NCI-H1105 treated with DMSO at 0.1 percent for 48 hours (cell line): ENCODE results near the gene GNAI3.
"Not testable (repeated sequence)": the region's sequence is repeated elsewhere in the genome, so short reads cannot be mapped to it uniquely, and the experiment has no call there.

Experiments
- DNase-seq: peaks from one replicate; lab custom pipeline; 2025; lab: John Stamatoyannopoulos, UW

GNAI3 gene

GRCh38 chr1:109660691-109661026, 112.2 kb downstream of the GNAI3 start:
- DNase-seq, result not testable (repeated sequence)

- no peak for DNase-seq
Measured at GRCh38 chr1:109661391-109661790, 113.0 kb downstream of the GNAI3 start.

DNA sequence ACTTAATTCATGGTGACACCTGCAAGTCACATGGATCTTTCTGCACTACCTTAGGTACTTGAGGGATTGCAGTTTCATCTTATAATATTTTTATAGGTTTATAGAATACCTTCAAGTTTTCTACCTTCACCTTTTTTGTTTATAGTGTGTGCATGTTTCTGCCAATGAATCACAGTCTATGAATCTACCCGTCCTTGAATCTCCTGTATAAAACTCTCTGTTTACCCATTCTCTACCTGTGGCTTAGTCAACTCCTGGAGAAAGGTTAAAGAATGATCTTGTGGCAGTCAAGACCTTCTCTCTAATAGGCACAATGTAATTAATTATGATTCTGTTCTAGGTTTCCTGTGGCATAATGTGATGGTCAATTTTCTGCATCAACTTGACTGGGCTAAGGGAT, 116.3 kb downstream of the GNAI3 start:
- DNase-seq, result no peak

DNA sequence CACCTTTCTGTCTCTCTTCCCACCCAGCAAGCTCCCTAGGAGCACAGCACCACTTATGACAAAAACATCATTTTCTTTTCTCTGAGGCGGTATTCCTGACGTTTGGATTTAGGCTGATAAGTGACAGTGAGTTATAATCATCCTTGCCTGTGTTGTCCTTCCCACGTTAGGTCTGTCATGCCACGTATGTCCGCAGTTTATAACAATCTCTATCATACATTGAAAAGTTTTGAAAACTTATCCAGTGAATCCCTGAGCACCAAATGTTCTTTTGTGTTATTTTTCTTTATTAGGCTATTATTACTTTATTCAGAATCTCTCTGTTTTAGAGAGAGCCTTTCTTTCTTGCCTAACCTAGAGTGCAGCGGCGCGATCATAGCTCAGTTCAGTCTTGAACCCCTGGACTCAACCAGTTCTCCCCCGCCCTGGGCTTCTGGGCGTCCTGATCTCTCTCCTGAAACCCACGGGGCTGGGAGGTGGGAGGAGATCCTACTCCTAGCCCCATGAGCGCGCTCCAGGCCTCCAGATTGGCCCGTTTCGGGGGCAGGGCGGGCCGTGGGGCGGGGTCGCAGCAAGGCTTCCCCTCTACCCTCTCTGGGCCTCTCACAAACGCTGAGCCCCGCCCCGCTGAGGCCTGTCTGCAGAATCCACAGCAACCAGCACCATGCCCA, 119.2 kb downstream of the GNAI3 start, which contains the start of gene GSTM2:
TSS of gene GSTM2 (plus strand) at position 606 of the 671 bp plus-strand sequence. CDS start at position 665, 59 bp downstream.
- DNase-seq, result peak; percentile 54
